Right renal cortex interstitium (tissue), 3 donors: ENCODE data around the gene SFN. TPM values are rescaled to one million over a fixed set of nuclear protein-coding genes. Genes with fewer than 3 reads are reported as not detected.
"Not testable (repeated sequence)": the region's sequence is repeated elsewhere in the genome, so short reads cannot be mapped to it uniquely, and the experiment has no call there.

ENCODE experiments used
- DNase-seq, 3 donors: peaks; one replicate each; pipeline ENCODE4 v3.0.0-alpha.2; 2013; ENCODE audit warnings: low read depth in 3 of 3, low spot score in 2 of 3
- polyA plus RNA-seq, 3 donors: library from polyadenylated mRNA; unstranded; fragments of 120-200 nt; gene quantifications; one replicate each; pipeline ENCODE4 v1.2.1, GENCODE V29; 2013; ENCODE audit not compliant: insufficient read length in 3 of 3

Gene SFN
- polyA plus RNA-seq, 3 donors, result 0.28 to 0.75 (median 0.46) TPM

DNA sequence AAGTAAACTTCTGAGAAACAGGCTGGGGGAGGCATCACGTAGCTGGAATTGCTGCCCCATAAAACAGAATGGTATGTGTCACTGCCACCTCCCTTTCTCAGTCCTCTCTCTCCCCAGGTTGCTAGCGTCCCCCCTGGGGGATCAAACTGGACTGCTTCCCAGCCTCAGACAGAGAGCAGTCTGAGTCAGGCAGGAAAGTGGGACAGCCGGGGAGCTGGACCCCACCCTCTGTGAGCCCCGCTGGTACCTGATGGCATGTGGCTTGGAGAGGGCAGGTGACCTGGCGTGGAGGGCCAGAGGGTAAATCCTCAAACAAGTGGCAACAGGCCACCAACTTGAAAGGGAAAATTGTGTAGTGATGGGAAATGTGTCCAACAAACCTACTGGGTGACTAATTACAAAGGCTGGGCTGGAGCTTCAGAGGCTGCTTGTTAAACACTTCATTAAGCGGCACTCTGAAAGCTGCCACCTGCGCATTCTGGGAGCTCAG, 1.0 kb upstream of the SFN start:
- no peak for DNase-seq

DNA sequence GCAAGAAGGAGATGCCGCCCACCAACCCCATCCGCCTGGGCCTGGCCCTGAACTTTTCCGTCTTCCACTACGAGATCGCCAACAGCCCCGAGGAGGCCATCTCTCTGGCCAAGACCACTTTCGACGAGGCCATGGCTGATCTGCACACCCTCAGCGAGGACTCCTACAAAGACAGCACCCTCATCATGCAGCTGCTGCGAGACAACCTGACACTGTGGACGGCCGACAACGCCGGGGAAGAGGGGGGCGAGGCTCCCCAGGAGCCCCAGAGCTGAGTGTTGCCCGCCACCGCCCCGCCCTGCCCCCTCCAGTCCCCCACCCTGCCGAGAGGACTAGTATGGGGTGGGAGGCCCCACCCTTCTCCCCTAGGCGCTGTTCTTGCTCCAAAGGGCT, 732 bp downstream of the SFN start:
- no peak for DNase-seq

- DNase-seq, result peak; percentile 85 to 94 (median 88)
These were observed 1.9 kb downstream of the SFN start for GRCh38 chr1:26864610-26865480.

GRCh38 chr1:26873097-26873496, 10.1 kb downstream of the SFN start:
- DNase-seq, result not testable (repeated sequence)

GRCh38 chr1:26874896-26875295, 11.9 kb downstream of the SFN start:
- DNase-seq, result no peak

- DNase-seq, result no peak
These were observed 14.4 kb downstream of the SFN start for GRCh38 chr1:26877326-26877725.

GRCh38 chr1:26879793-26880192, 16.8 kb downstream of the SFN start:
- no peak for DNase-seq

GRCh38 chr1:26881611-26882010, 18.7 kb downstream of the SFN start:
- DNase-seq, result not testable (repeated sequence)

DNA sequence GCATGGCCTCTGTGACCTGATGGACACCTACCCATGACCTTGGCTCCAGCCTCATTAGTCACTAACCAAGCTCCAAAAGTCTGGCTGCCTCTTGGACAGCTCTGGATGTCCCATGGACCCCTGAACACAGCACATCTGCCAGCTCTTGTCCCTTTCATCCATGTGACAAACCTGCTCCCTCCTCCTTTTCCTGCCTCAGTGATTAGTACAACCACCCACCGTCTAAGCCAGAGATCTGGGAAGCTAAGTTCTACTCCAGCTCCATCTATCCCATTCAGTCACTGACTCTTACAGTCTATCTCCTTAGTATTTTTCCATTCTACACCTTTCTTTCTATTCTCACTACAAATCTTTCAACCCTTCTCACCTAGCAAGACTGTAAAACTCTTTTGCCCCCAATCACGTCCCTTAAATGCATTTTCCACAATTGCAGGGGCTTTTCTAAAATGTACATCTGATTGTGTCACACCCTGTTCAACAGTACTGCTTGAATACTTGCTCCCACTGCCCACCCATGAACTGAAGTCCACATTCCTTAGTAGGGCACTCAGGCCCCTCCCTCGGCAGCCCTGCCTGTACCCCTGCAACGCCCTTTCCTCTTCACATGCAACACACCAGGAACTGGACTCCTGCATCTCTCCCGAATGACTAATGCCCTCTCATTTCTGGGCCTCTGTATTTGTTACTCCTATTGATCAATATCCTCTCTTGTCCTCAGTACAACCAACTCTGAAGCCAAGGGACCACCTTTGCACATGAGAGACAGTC, 19.9 kb downstream of the SFN start:
- DNase-seq, result no peak

GRCh38 chr1:26887125-26887524, 24.2 kb downstream of the SFN start:
- no peak for DNase-seq

DNA sequence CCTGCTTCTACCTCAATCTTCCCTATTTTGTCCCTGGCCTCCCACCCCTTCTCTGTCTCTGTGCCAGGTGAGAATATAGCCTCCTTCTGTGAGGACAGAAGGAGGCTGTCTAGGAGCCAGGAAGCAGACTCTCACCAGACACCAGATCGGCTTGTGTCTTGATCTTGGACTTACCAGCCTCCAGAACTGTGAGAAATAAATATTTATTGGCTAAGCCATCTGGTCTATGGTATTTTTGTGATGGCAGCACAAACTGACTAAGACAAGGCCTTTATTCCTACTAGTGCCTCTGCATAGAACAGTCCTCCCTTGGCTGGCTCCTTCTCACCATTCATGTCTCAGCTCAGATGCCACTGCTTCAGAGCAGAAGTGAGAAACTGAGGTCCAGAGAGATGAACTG, 25.3 kb downstream of the SFN start:
- no peak for DNase-seq

DNA sequence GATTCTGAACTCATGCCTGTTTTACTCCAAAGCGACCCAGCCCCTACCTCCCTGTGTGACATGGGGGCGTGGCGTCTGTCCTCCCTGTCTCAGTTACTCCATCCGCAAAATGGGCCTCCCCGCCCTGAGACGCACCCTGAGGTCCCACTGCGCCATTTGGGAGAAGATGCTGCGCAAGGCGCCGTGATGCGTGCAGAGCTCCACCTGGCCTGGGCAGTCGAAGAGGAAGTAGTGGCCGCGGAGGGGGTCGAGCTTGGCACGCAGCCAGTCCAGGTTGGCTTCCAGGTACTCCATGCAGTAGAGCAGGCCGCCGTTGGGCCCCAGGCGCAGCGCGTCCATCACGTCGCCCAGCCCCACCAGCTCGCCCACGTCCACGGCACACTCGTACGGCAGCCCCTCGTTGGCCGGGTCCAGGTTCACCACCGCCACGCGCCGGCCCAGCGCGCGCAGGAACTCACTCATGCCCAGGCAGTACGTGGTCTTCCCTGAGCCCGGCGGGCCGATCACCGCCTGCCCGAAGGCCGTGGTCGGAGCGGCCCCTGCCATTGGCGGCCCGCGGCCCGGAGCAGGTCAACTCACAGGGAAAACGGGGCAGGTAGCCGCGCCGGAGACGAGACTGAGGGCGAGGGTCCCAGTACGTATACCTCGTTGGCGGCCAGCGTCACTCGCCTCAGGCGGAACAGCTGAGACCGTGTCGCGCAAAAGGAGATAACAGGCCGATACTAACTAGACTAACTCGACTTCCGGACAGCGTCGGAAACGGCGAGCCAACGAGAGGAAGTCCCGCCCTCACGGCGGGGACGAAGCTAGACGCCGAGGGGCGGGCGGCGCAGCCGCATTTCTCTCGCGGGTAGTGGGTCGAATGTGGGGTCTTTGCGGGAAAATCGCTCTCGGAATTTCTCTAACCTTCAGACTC, 26.9 kb downstream of the SFN start, which contains the start of gene GPN2:
TSS of gene GPN2 (minus strand) at position 733 of the 916 bp plus-strand sequence. CDS start at position 546, 187 bp downstream.
- DNase-seq, result peak in 1 of 3 donors; percentile 76

- no peak for DNase-seq
These were observed 27.5 kb downstream of the SFN start for GRCh38 chr1:26890467-26890796.

DNA sequence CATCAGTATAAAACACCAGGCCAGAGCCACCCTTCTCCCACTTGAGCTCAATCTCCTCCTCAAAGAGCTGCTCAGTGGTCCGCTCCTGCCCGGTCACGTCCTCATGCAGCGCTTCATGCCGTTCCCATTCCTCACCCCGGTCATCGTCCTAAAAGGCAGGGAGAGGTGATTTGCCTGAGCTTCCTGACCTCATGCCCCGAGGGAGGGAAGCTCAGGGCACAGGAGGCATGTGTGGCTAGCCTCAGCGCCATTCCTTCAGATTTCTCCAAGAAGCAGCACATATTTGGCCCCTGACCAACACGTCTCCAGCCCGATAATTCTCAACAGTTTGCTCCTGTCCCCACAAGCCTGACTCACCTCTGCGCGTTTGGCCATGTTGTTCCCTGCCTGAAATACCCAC, 31.3 kb downstream of the SFN start:
- DNase-seq, result no peak

GRCh38 chr1:26897351-26897750, 34.4 kb downstream of the SFN start:
- no peak for DNase-seq

- DNase-seq, result peak; percentile 84 to 92 (median 89)
These were observed 37.3 kb downstream of the SFN start, which contains the start of gene GPATCH3 for GRCh38 chr1:26900001-26900814. Gene GPATCH3, minus strand, starts transcription at chr1:26900467. Its CDS starts 25 bp downstream, at chr1:26900442.

- no peak for DNase-seq
These were observed 38.0 kb downstream of the SFN start for GRCh38 chr1:26900815-26901511.

- DNase-seq, result no peak
These were observed 44.3 kb downstream of the SFN start for GRCh38 chr1:26907071-26907917.
